HG03432 (cell line): ENCODE results near the gene LHFPL6.

Source experiments
- ATAC-seq: cut with Tn5 transposase; IDR thresholded peaks from one replicate; pipeline ENCODE4 v1.9.1; 2021; ENCODE audit warnings: mild to moderate bottlenecking, moderate library complexity; ENCODE audit not compliant: unreplicated experiment

LHFPL6 gene

GRCh38 chr13:39318161-39318560 lies 284.8 kb downstream of the LHFPL6 start:
- ATAC-seq = no peak

- no peak for ATAC-seq
Observed at GRCh38 chr13:39317291-39317690, 285.7 kb downstream of the LHFPL6 start.

GRCh38 chr13:39315796-39316195 lies 287.2 kb downstream of the LHFPL6 start:
- ATAC-seq = no peak

- ATAC-seq = no peak
Observed at GRCh38 chr13:39313721-39314120, 289.3 kb downstream of the LHFPL6 start.

GRCh38 chr13:39312596-39312995 lies 290.4 kb downstream of the LHFPL6 start:
- no peak for ATAC-seq

- ATAC-seq = no peak
Observed at GRCh38 chr13:39311619-39312018, 291.4 kb downstream of the LHFPL6 start.

GRCh38 chr13:39310961-39311360 lies 292.0 kb downstream of the LHFPL6 start:
- no peak for ATAC-seq

- peak; percentile 96 for ATAC-seq
Observed at GRCh38 chr13:39306639-39307589, 296.1 kb downstream of the LHFPL6 start.

- ATAC-seq = no peak
Observed at GRCh38 chr13:39302820-39303219, 300.2 kb downstream of the LHFPL6 start.

GRCh38 chr13:39298951-39299350 lies 304.0 kb downstream of the LHFPL6 start:
- no peak for ATAC-seq

GRCh38 chr13:39297664-39298171 lies 305.3 kb downstream of the LHFPL6 start:
- no peak for ATAC-seq

GRCh38 chr13:39297023-39297422 lies 306.0 kb downstream of the LHFPL6 start:
- no peak for ATAC-seq

DNA sequence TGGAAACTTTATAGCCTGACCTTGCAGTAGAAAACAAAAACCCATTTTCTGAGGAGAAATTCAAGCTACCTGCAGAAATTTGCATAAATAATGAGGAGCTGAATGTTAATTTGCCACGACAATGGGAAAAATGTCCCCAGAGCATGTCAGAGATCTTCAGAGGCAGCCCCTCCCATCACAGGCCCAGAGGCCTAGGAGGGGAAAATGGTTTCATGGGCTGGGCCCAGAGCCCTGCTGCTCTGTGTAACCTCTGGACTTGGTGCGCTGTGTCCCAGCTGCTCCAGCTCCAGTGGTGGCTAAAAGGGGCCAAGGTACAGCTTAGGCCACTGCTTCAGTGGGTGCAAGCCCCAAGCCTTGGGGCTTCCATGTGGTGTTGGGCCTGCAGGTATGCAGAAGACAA lies 306.8 kb downstream of the LHFPL6 start:
- ATAC-seq = no peak
